Measurements from ENCODE around the gene TEAD1. TPM values are rescaled to one million over a fixed set of nuclear protein-coding genes. Genes with fewer than 3 reads are reported as not detected.
A peak's percentile ranks its signal among the peaks of the same experiment; 100 is the strongest.

The TEAD1 gene
- total RNA-seq, 4 donors from 2014 or later: 46.4 to 214 (median 61.2) TPM

GRCh38 chr11:12748561-12748960 lies 74.3 kb downstream of the TEAD1 start:
- WGBS, 2 donors (ENCODE audit: low coverage in 1 of 2): 87% methylated on average over 3 to 7 of the region's 7 CpGs
- no peaks in the 10 kb centered on the region for H3K27me3 ChIP-seq
- no peaks in the 10 kb centered on the region for H3K9me3 ChIP-seq
- H3K4me1 ChIP-seq: peaks cover 0 to 22% (median 8%) of the 10 kb centered on the region in 4 donors
- TF ChIP-seq POLR2A (IDR thresholded peaks at IDR 0.05) (no peak), CTCF (IDR thresholded peaks at IDR 0.05) (no peak), POLR2AphosphoS5 (IDR thresholded peaks at IDR 0.05) (no peak), EP300 (IDR thresholded peaks at IDR 0.05; ENCODE audit: low read depth) (no peak)
- in situ Hi-C loops (cut with MboI; ENCODE audit: low pct_ligation_motif_present in 1 of 4, low pct_unique_long_range_greater_than_20kb in 1 of 4, low sequenced_read_pairs in 3 of 4) (no loop called here), intact Hi-C loops (cut with DNase I; ENCODE audit: low total_unique reads) (loop anchor here (10.0 kb wide), 1 partner anchor 54 kb away; no protein-coding TSS in a partner anchor)
- no peaks in the 10 kb centered on the region for H3K36me3 ChIP-seq
- H3K27ac ChIP-seq: no peak overlapping the region
- no peak overlapping the region for H3K4me3 ChIP-seq
- DNase-seq: no peak

GRCh38 chr11:12749442-12749841 lies 75.2 kb downstream of the TEAD1 start:
- Histone ChIP-seq H3K4me1 (peaks cover 7 to 31% (median 15%) of the 10 kb centered on the region in 4 donors), H3K4me3 (no peak overlapping the region), H3K27me3 (no peaks in the 10 kb centered on the region), H3K9me3 (no peaks in the 10 kb centered on the region), H3K27ac (no peak overlapping the region), H3K36me3 (no peaks in the 10 kb centered on the region)
- DNase-seq: no peak
- intact Hi-C loops (cut with DNase I; ENCODE audit: low total_unique reads) (loop anchor here (10.0 kb wide), 1 partner anchor 55 kb away; no protein-coding TSS in a partner anchor), in situ Hi-C loops (cut with MboI; ENCODE audit: low pct_ligation_motif_present in 1 of 4, low pct_unique_long_range_greater_than_20kb in 1 of 4, low sequenced_read_pairs in 3 of 4) (no loop called here)
- 80 to 89% methylated on average over 1 to 6 of the region's 6 CpGs for WGBS, 2 donors (ENCODE audit: low coverage in 1 of 2)
- TF ChIP-seq POLR2AphosphoS5 (IDR thresholded peaks at IDR 0.05) (no peak), POLR2A (IDR thresholded peaks at IDR 0.05) (no peak), EP300 (IDR thresholded peaks at IDR 0.05; ENCODE audit: low read depth) (no peak), CTCF (IDR thresholded peaks at IDR 0.05) (no peak)

GRCh38 chr11:12750181-12750580 lies 76.0 kb downstream of the TEAD1 start:
- no peaks in the 10 kb centered on the region for H3K9me3 ChIP-seq
- intact Hi-C loops (cut with DNase I; ENCODE audit: low total_unique reads): no loop called here
- in situ Hi-C loops (cut with MboI; ENCODE audit: low pct_ligation_motif_present in 1 of 4, low pct_unique_long_range_greater_than_20kb in 1 of 4, low sequenced_read_pairs in 3 of 4): no loop called here
- DNase-seq: no peak
- H3K27me3 ChIP-seq: no peaks in the 10 kb centered on the region
- TF ChIP-seq POLR2AphosphoS5 (IDR thresholded peaks at IDR 0.05) (no peak), CTCF (IDR thresholded peaks at IDR 0.05) (no peak), POLR2A (IDR thresholded peaks at IDR 0.05) (no peak), EP300 (IDR thresholded peaks at IDR 0.05; ENCODE audit: low read depth) (no peak)
- 63 to 65% methylated on average over 2 to 5 of the region's 5 CpGs for WGBS, 2 donors (ENCODE audit: low coverage in 1 of 2)
- H3K27ac ChIP-seq: no peak overlapping the region
- peaks cover 9 to 35% (median 18%) of the 10 kb centered on the region in 4 donors for H3K4me1 ChIP-seq
- H3K36me3 ChIP-seq: no peaks in the 10 kb centered on the region
- H3K4me3 ChIP-seq: no peak overlapping the region

GRCh38 chr11:12752868-12753524 lies 78.8 kb downstream of the TEAD1 start:
- intact Hi-C loops (cut with DNase I; ENCODE audit: low total_unique reads): no loop called here
- no peak for DNase-seq

More at GRCh38 chr11:12752868-12753524, 78.8 kb downstream of the TEAD1 start:
- Histone ChIP-seq H3K27me3 (no peaks in the 10 kb centered on the region), H3K27ac (no peak overlapping the region), H3K36me3 (no peaks in the 10 kb centered on the region), H3K9me3 (no peaks in the 10 kb centered on the region), H3K4me1 (peaks cover 9 to 35% (median 14%) of the 10 kb centered on the region in 4 donors), H3K4me3 (no peak overlapping the region)
- WGBS, 2 donors (ENCODE audit: low coverage in 1 of 2): 97 to 100% methylated on average over 2 to 8 of the region's 8 CpGs
- in situ Hi-C loops (cut with MboI; ENCODE audit: low pct_ligation_motif_present in 1 of 4, low pct_unique_long_range_greater_than_20kb in 1 of 4, low sequenced_read_pairs in 3 of 4): no loop called here
- peak in 1 of 5 experiments; percentile 13 for TF ChIP-seq CTCF (IDR thresholded peaks at IDR 0.05)
- TF ChIP-seq POLR2A (IDR thresholded peaks at IDR 0.05): no peak
